Measurements from ENCODE around the gene CCDC3.
"Not testable (repeated sequence)": the region's sequence is repeated elsewhere in the genome, so short reads cannot be mapped to it uniquely, and the experiment has no call there.

Gene CCDC3

GRCh38 chr10:12985347-12985746, 16.2 kb downstream of the CCDC3 start:
- POLR2A ChIA-PET (ENCODE audit: low non-redundant PET): no interaction called here
- no peak for TF ChIP-seq CTCF (conservative IDR thresholded peaks at IDR 0.05; ENCODE audit: low read depth)
- H3K27ac ChIP-seq: no peak overlapping the region
- DNase-seq (ENCODE audit: low spot score): no peak
- CTCF ChIA-PET: interaction anchor here (1.2 kb wide), 1 partner anchor 200 kb away, joined by 3 read pairs; no protein-coding TSS in a partner anchor

- ChIA-PET CTCF (no interaction called here), POLR2A (ENCODE audit: low non-redundant PET) (no interaction called here)
- H3K27ac ChIP-seq: no peak overlapping the region
- no peak for DNase-seq (ENCODE audit: low spot score)
- no peak for TF ChIP-seq CTCF (conservative IDR thresholded peaks at IDR 0.05; ENCODE audit: low read depth)
Observed at GRCh38 chr10:12984165-12984747, 17.3 kb downstream of the CCDC3 start.

GRCh38 chr10:12983568-12983967, 17.9 kb downstream of the CCDC3 start:
- CTCF ChIA-PET; DNase-seq (ENCODE audit: low spot score); POLR2A ChIA-PET (ENCODE audit: low non-redundant PET); H3K27ac ChIP-seq: not testable (repeated sequence)

GRCh38 chr10:12981570-12981969, 19.9 kb downstream of the CCDC3 start:
- no peak overlapping the region for H3K27ac ChIP-seq
- TF ChIP-seq CTCF (conservative IDR thresholded peaks at IDR 0.05; ENCODE audit: low read depth): no peak
- ChIA-PET POLR2A (ENCODE audit: low non-redundant PET) (no interaction called here), CTCF (no interaction called here)
- peak; percentile 45 for DNase-seq (ENCODE audit: low spot score)

- POLR2A ChIA-PET (ENCODE audit: low non-redundant PET): no interaction called here
- DNase-seq (ENCODE audit: low spot score): no peak
- no peak overlapping the region for H3K27ac ChIP-seq
- TF ChIP-seq CTCF (conservative IDR thresholded peaks at IDR 0.05; ENCODE audit: low read depth): no peak
- CTCF ChIA-PET: no interaction called here
Observed at GRCh38 chr10:12980713-12981306, 20.7 kb downstream of the CCDC3 start.

- ChIA-PET CTCF (no interaction called here), POLR2A (ENCODE audit: low non-redundant PET) (no interaction called here)
- DNase-seq (ENCODE audit: low spot score): no peak
- no peak for TF ChIP-seq CTCF (conservative IDR thresholded peaks at IDR 0.05; ENCODE audit: low read depth)
- H3K27ac ChIP-seq: no peak overlapping the region
Observed at GRCh38 chr10:12980102-12980661, 21.3 kb downstream of the CCDC3 start.

- POLR2A ChIA-PET (ENCODE audit: low non-redundant PET): no interaction called here
- TF ChIP-seq CTCF (conservative IDR thresholded peaks at IDR 0.05; ENCODE audit: low read depth): no peak
- DNase-seq (ENCODE audit: low spot score): no peak
- no peak overlapping the region for H3K27ac ChIP-seq
- CTCF ChIA-PET: no interaction called here
Observed at GRCh38 chr10:12978891-12979290, 22.6 kb downstream of the CCDC3 start.
